K562 (cell line): Measurements from ENCODE around the gene LRRC9. TPM values are rescaled to one million over a fixed set of nuclear protein-coding genes. Genes with fewer than 3 reads are reported as not detected.

Experiments
- ATAC-seq: fragments of 200-7000 bp; cut with Tn5 transposase; 3 replicates; pipeline ENCODE4 v1.9.1; 2020; ENCODE audit warnings: moderate library complexity
- BruUV-seq: library from RNA; stranded (reverse); fragments of 400-500 nt; replicated peaks from 2 replicates; lab custom pipeline; 2021; lab: Mats Ljungman, UMichigan
- CTCF ChIA-PET: fragments of 300-600 bp; formaldehyde crosslinking; extraction: SDS; loops from one replicate; lab custom pipeline; 2021; ENCODE audit warnings: low intra/inter-chr PET ratio; lab: Yijun Ruan, JAX
- POLR2A ChIA-PET: fragments of 300-600, 350-650 bp; sonication (Branson Sonifier 250); formaldehyde crosslinking; extraction: SDS; loops from one replicate; lab custom pipeline; 2021; ENCODE audit warnings: antibody characterized with exemption, inconsistent platforms; lab: Yijun Ruan, JAX
- DNase-seq, 4 experiments: peaks; one replicate each; pipeline versions ENCODE4 v3.0.0 to v3.0.0-alpha.2; 2011 to 2018; ENCODE audit warnings: low spot score in 3 of 4, mixed read lengths in 3 of 4; ENCODE audit errors: extremely low read depth in 1 of 4
- FAIRE-seq: peaks from 2 replicates; lab custom pipeline; 2011; peaks lifted over from hg19 to GRCh38; lab: Jason Lieb, UNC
- H2AFZ ChIP-seq: 2 replicates; pipeline ENCODE4 v1.6.0; 2011; ENCODE audit warnings: low read depth, low read length, control low read depth, inconsistent platforms
- H3K27ac ChIP-seq: fragments of 200-600 bp; 3 replicates; pipeline ENCODE4 v1.8.0; 2011; ENCODE audit warnings: low read depth, mild to moderate bottlenecking, control low read depth, inconsistent platforms, low read length, moderate library complexity, mixed read lengths; ENCODE audit errors: extremely low read depth
- H3K27me3 ChIP-seq, 2 experiments: fragments of 300-600 bp in 1 of 2; 2 replicates in 1 of 2; 3 replicates in 1 of 2; pipeline versions ENCODE4 v1.6.0 to v1.8.0; 2011; ENCODE audit warnings: inconsistent platforms in 2 of 2, low read length in 2 of 2, mild to moderate bottlenecking in 1 of 2, mixed read lengths in 1 of 2, moderate library complexity in 1 of 2; ENCODE audit not compliant: control insufficient read depth in 2 of 2, insufficient read depth in 2 of 2
- H3K36me3 ChIP-seq: fragments of 300-600 bp; 3 replicates; pipeline ENCODE4 v1.8.0; 2011; ENCODE audit warnings: mild to moderate bottlenecking, low read length, inconsistent platforms; ENCODE audit not compliant: control insufficient read depth, insufficient read depth
- H3K4me1 ChIP-seq, 2 experiments: fragments of 200-600 bp in 1 of 2; replicated peaks in 1 of 2; 2 replicates in 1 of 2; 3 replicates in 1 of 2; pipeline versions ENCODE4 v1.5.1 to v1.8.0; 2011; ENCODE audit warnings: inconsistent platforms in 2 of 2, low read length in 2 of 2, mild to moderate bottlenecking in 1 of 2, mixed read lengths in 1 of 2, moderate library complexity in 1 of 2; ENCODE audit not compliant: control insufficient read depth in 2 of 2, insufficient read depth in 2 of 2
- H3K4me2 ChIP-seq: 2 replicates; pipeline ENCODE4 v1.6.1; 2011; ENCODE audit warnings: low read length, control low read depth, inconsistent platforms, mixed read lengths; ENCODE audit not compliant: insufficient read depth
- H3K4me3 ChIP-seq: fragments of 200-600 bp; sonication (generic), shearing (Covaris generic); 2 replicates; pipeline ENCODE4 v1.5.1; 2016; ENCODE audit warnings: control low read depth, inconsistent platforms
- H3K79me2 ChIP-seq: fragments of 200-600 bp; 3 replicates; pipeline ENCODE4 v1.8.0; 2011; ENCODE audit warnings: low read length, inconsistent platforms; ENCODE audit not compliant: control insufficient read depth, insufficient read depth
- H3K9ac ChIP-seq, 2 experiments: 2 replicates each; pipeline versions ENCODE4 v1.6.0 to v1.6.1; 2011; ENCODE audit warnings: low read depth in 2 of 2, low read length in 2 of 2, control low read depth in 1 of 2, inconsistent platforms in 1 of 2, mild to moderate bottlenecking in 1 of 2, mixed read lengths in 1 of 2; ENCODE audit not compliant: insufficient read depth in 1 of 2
- H3K9me1 ChIP-seq: one replicate; pipeline ENCODE4 v1.6.0; 2011; ENCODE audit warnings: inconsistent platforms, mild to moderate bottlenecking, low read length, moderate library complexity; ENCODE audit not compliant: control insufficient read depth, insufficient read depth
- H3K9me3 ChIP-seq: replicated peaks from 2 replicates; pipeline ENCODE4 v1.5.1; 2011; ENCODE audit warnings: low read depth, low read length, inconsistent platforms; ENCODE audit not compliant: control insufficient read depth, insufficient read depth
- H4K20me1 ChIP-seq: replicated peaks from 2 replicates; pipeline ENCODE4 v1.6.1; 2011; ENCODE audit warnings: low read length, inconsistent platforms, mixed read lengths; ENCODE audit not compliant: control insufficient read depth, insufficient read depth
- ARID3B ChIP-seq: fragments of 250-450 bp; sonication (Bioruptor Pico); IDR thresholded peaks from 2 replicates; pipeline ENCODE4 v1.4.0; 2020; ENCODE audit warnings: borderline replicate concordance
- ATF1 ChIP-seq, 2 experiments: fragments of 450-650 bp in 1 of 2; IDR thresholded peaks; 2 replicates each; pipeline ENCODE4 v1.6.1; 2016; ENCODE audit warnings: missing compliant biosample characterization in 1 of 2, missing genetic modification characterization in 1 of 2
- CEBPB ChIP-seq: fragments of 450-650 bp; IDR thresholded peaks from 2 replicates; pipeline ENCODE4 v1.6.1; 2016; ENCODE audit warnings: missing genetic modification characterization, missing compliant biosample characterization
- CEBPG ChIP-seq, 3 experiments: fragments of 200-800 bp in 1 of 3; sonication (Bioruptor generic) in 1 of 3; sonication (generic) in 1 of 3; formaldehyde crosslinking in 1 of 3; IDR thresholded peaks in 2 of 3; conservative IDR thresholded peaks in 1 of 3; 2 replicates each; pipeline versions ENCODE4 v1.6.1 to v1.8.0; 2016 to 2022; ENCODE audit warnings: missing compliant biosample characterization in 2 of 3, missing genetic modification characterization in 2 of 3, mild to moderate bottlenecking in 1 of 3, missing genetic modification reagents in 1 of 3
- HMG20B ChIP-seq: fragments of 250-450 bp; sonication (Bioruptor Pico); IDR thresholded peaks from 2 replicates; pipeline ENCODE4 v1.5.0; 2021; ENCODE audit warnings: mild to moderate bottlenecking
- KHSRP ChIP-seq: fragments of 450-650 bp; IDR thresholded peaks from 2 replicates; pipeline ENCODE4 v1.6.1; 2017
- NFE2L1 ChIP-seq: fragments of 450-650 bp; IDR thresholded peaks from 2 replicates; pipeline ENCODE4 v1.6.1; 2016; ENCODE audit warnings: missing genetic modification characterization, low read depth, mild to moderate bottlenecking, missing compliant biosample characterization, moderate library complexity, borderline replicate concordance
- PTRF ChIP-seq: fragments of 450-650 bp; IDR thresholded peaks from 2 replicates; pipeline ENCODE4 v1.6.1; 2016; ENCODE audit warnings: mild to moderate bottlenecking, missing genetic modification characterization, missing compliant biosample characterization
- RNF2 ChIP-seq: sonication (generic); IDR thresholded peaks from 2 replicates; pipeline ENCODE4 v1.6.1; 2016
- TBP ChIP-seq: optimal IDR thresholded peaks from 2 replicates; pipeline ENCODE3; 2011; ENCODE audit warnings: low read depth, low read length, improper control_type of control experiment
- ZBTB26 ChIP-seq: fragments of 450-650 bp; formaldehyde crosslinking; IDR thresholded peaks from 2 replicates; pipeline ENCODE4 v1.4.0; 2022; ENCODE audit warnings: missing genetic modification characterization
- ZNF41 ChIP-seq: fragments of 250-450 bp; sonication (Bioruptor Pico); conservative IDR thresholded peaks from 2 replicates; pipeline ENCODE4 v1.4.0; 2020; ENCODE audit warnings: mild to moderate bottlenecking
- WGBS: fragments of 100-300 bp; shearing (Covaris generic); methylation state at CpG from one replicate; pipeline ENCODE4 v1.1.6; 2016; ENCODE audit warnings: low coverage, mixed read lengths; ENCODE audit not compliant: insufficient coverage; ENCODE audit errors: missing lambda C conversion rate; 5-methylcytosine and 5-hydroxymethylcytosine counted together
- in situ Hi-C: fragments of 300-500 bp; cut with MboI; formaldehyde crosslinking; loops from 4 replicates; pipeline ENCODE4 v1.15.0; 2018; ENCODE audit warnings: inconsistent platforms, mixed read lengths
- intact Hi-C: fragments of 100-400 bp; cut with micrococcal nuclease; formaldehyde crosslinking; loops from 2 replicates; pipeline ENCODE4 v1.14.2; 2022
- polyA plus RNA-seq, 8 experiments: library from polyadenylated mRNA; depleted of rRNA in 4 of 8; stranded (reverse) in 5 of 8; unstranded in 3 of 8; fragments of >200 nt; fragmentation: Nextera tagmentation in 2 of 8; fragmentation: Illumina TruSeq in 1 of 8; extraction: Ambion mirVana in 2 of 8; extraction: Trizol in 1 of 8; gene quantifications; 2 replicates each; pipeline versions ENCODE4 v1.2.1 to v1.2.3, GENCODE V29; 2011 to 2014; ENCODE audit warnings: inconsistent platforms in 1 of 8, missing spikeins in 1 of 8
- total RNA-seq, 7 experiments: library from RNA; depleted of rRNA in 6 of 7; stranded (reverse); fragments of >200 nt in 6 of 7; fragmentation: Illumina TruSeq in 2 of 7; extraction: Trizol in 2 of 7; gene quantifications; 2 replicates each; pipeline versions ENCODE4 v1.2.1 to v1.2.3, GENCODE V29; 2011 to 2021; ENCODE audit warnings: low replicate concordance in 1 of 7
- TF ChIP-seq, protein P1 (sequence below): sonication (generic); formaldehyde crosslinking; IDR thresholded peaks from 2 replicates; pipeline ENCODE4 v1.8.0; 2022; ENCODE audit warnings: missing genetic modification reagents, mild to moderate bottlenecking, borderline replicate concordance
- TF ChIP-seq, protein P2 (sequence below): sonication (generic); formaldehyde crosslinking; IDR thresholded peaks from 2 replicates; pipeline ENCODE4 v1.8.1; 2023; ENCODE audit warnings: mild to moderate bottlenecking, missing genetic modification reagents

LRRC9 gene
- total and polyA plus RNA-seq, 9 of the 15 experiments (the other 6 are each of a cell fraction or from before 2014, with no cell fraction given), result not detected

DNA sequence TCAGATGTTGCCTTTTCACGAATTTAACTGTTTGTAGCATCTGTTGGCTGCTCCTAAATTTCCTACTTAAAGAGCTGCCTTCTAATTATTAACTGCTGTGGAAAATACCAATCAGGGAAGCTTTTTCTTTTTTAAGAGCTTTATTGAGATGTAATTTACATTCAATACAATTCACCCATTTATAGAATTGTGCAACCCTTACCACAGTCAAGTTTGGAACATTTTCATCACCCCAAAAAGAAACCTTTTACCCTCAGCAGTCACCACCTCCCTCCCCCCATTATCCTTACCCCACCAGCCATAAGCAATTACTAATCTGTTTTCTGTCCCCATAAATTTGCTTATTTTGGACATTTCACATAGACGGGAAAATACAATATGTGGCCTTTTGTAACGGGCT, 173.1 kb downstream of the LRRC9 start:
- 0% methylated on average over 2 of the region's 3 CpGs for WGBS
- in situ Hi-C loops, result no loop called here
- H3K79me2 ChIP-seq, result peaks cover 60% of the 10 kb centered on the region
- H3K9ac ChIP-seq, result peak overlapping the region; percentile 80 to 83; a peak in 3 of 4 replicates
- peaks cover 16% of the 10 kb centered on the region; the same call in 2 of the 3 replicates for H3K36me3 ChIP-seq
- peak overlapping the region; percentile 76 for H3K4me3 ChIP-seq
- no peaks in the 10 kb centered on the region for H4K20me1 ChIP-seq
- no peak for FAIRE-seq
- TF ChIP-seq NFE2L1 (tag), result no peak
- TF ChIP-seq TBP, result no peak
- no peak for TF ChIP-seq ZNF41 (CRISPR knock-in tag)
- no peak for TF ChIP-seq ZBTB26 (CRISPR knock-in tag)
- TF ChIP-seq ATF1 (CRISPR knock-in tag; IDR thresholded peaks at IDR 0.05), result no peak
- no peak for TF ChIP-seq ATF1 (tag; IDR thresholded peaks at IDR 0.05)
- TF ChIP-seq CEBPG (CRISPR knock-in tag; IDR thresholded peaks at IDR 0.05), result no peak
- TF ChIP-seq CEBPG (tag; conservative IDR thresholded peaks at IDR 0.05 in 1 of 2, IDR thresholded peaks at IDR 0.05 in 1 of 2), result peak in 1 of 2 experiments; percentile 70; a peak in 2 of 4 replicates
- TF ChIP-seq RNF2, result no peak
- TF ChIP-seq, protein P1, sequence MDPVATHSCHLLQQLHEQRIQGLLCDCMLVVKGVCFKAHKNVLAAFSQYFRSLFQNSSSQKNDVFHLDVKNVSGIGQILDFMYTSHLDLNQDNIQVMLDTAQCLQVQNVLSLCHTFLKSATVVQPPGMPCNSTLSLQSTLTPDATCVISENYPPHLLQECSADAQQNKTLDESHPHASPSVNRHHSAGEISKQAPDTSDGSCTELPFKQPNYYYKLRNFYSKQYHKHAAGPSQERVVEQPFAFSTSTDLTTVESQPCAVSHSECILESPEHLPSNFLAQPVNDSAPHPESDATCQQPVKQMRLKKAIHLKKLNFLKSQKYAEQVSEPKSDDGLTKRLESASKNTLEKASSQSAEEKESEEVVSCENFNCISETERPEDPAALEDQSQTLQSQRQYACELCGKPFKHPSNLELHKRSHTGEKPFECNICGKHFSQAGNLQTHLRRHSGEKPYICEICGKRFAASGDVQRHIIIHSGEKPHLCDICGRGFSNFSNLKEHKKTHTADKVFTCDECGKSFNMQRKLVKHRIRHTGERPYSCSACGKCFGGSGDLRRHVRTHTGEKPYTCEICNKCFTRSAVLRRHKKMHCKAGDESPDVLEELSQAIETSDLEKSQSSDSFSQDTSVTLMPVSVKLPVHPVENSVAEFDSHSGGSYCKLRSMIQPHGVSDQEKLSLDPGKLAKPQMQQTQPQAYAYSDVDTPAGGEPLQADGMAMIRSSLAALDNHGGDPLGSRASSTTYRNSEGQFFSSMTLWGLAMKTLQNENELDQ (CRISPR knock-in tag), result no peak
- TF ChIP-seq KHSRP, result no peak
- TF ChIP-seq HMG20B (CRISPR knock-in tag), result no peak
- TF ChIP-seq, protein P2, sequence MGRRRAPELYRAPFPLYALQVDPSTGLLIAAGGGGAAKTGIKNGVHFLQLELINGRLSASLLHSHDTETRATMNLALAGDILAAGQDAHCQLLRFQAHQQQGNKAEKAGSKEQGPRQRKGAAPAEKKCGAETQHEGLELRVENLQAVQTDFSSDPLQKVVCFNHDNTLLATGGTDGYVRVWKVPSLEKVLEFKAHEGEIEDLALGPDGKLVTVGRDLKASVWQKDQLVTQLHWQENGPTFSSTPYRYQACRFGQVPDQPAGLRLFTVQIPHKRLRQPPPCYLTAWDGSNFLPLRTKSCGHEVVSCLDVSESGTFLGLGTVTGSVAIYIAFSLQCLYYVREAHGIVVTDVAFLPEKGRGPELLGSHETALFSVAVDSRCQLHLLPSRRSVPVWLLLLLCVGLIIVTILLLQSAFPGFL (CRISPR knock-in tag), result no peak
- TF ChIP-seq ARID3B (CRISPR knock-in tag), result no peak
- TF ChIP-seq CEBPB (tag), result peak; percentile 72
- no peak for TF ChIP-seq PTRF
- TF ChIP-seq, all 486 proteins: peak for 2
- CTCF ChIA-PET, result no interaction called here
- BruUV-seq, result no TSS peak
- no peak for DNase-seq
- no peak overlapping the region for H2AFZ ChIP-seq
- POLR2A ChIA-PET, result no interaction called here
- no peak for ATAC-seq
- no peaks in the 10 kb centered on the region for H3K9me1 ChIP-seq
- no peaks in the 10 kb centered on the region for H3K27me3 ChIP-seq
- H3K4me1 ChIP-seq, result peaks cover 0 to 21% of the 10 kb centered on the region in 2 experiments; a peak in 3 of 5 replicates
- intact Hi-C loops, result loop anchor here (2.0 to 5.0 kb wide), 2 partner anchors 72 to 154 kb away; partner anchors contain the start of genes DHRS7 and PPM1A
- peak overlapping the region; percentile 99 for H3K27ac ChIP-seq
- peak overlapping the region; percentile 84 for H3K4me2 ChIP-seq
- H3K9me3 ChIP-seq, result no peaks in the 10 kb centered on the region; the same call in 1 of the 2 replicates
